ENCODE measurements around the gene SLC43A2.

SLC43A2 gene

GRCh38 chr17:1582374-1582773 is 46.3 kb downstream of the SLC43A2 start:
- no peak overlapping the region for H3K4me3 ChIP-seq (ENCODE audit: low read depth, low read length)
- TF ChIP-seq PRDM4 (tag by site-specific recombination; IDR thresholded peaks at IDR 0.05) = no peak
- TF ChIP-seq, protein P1, sequence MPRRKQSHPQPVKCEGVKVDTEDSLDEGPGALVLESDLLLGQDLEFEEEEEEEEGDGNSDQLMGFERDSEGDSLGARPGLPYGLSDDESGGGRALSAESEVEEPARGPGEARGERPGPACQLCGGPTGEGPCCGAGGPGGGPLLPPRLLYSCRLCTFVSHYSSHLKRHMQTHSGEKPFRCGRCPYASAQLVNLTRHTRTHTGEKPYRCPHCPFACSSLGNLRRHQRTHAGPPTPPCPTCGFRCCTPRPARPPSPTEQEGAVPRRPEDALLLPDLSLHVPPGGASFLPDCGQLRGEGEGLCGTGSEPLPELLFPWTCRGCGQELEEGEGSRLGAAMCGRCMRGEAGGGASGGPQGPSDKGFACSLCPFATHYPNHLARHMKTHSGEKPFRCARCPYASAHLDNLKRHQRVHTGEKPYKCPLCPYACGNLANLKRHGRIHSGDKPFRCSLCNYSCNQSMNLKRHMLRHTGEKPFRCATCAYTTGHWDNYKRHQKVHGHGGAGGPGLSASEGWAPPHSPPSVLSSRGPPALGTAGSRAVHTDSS (tag by site-specific recombination; IDR thresholded peaks at IDR 0.05) = no peak
- TF ChIP-seq ZNF514 (tag by site-specific recombination; IDR thresholded peaks at IDR 0.05) = no peak
- no peak for TF ChIP-seq ZNF2 (tag by site-specific recombination; IDR thresholded peaks at IDR 0.05)
- no peak for TF ChIP-seq ZNF433 (tag by site-specific recombination; IDR thresholded peaks at IDR 0.05; ENCODE audit: low read depth)
- no peak for TF ChIP-seq ZNF585B (tag by site-specific recombination; IDR thresholded peaks at IDR 0.05)
- TF ChIP-seq, protein P2, sequence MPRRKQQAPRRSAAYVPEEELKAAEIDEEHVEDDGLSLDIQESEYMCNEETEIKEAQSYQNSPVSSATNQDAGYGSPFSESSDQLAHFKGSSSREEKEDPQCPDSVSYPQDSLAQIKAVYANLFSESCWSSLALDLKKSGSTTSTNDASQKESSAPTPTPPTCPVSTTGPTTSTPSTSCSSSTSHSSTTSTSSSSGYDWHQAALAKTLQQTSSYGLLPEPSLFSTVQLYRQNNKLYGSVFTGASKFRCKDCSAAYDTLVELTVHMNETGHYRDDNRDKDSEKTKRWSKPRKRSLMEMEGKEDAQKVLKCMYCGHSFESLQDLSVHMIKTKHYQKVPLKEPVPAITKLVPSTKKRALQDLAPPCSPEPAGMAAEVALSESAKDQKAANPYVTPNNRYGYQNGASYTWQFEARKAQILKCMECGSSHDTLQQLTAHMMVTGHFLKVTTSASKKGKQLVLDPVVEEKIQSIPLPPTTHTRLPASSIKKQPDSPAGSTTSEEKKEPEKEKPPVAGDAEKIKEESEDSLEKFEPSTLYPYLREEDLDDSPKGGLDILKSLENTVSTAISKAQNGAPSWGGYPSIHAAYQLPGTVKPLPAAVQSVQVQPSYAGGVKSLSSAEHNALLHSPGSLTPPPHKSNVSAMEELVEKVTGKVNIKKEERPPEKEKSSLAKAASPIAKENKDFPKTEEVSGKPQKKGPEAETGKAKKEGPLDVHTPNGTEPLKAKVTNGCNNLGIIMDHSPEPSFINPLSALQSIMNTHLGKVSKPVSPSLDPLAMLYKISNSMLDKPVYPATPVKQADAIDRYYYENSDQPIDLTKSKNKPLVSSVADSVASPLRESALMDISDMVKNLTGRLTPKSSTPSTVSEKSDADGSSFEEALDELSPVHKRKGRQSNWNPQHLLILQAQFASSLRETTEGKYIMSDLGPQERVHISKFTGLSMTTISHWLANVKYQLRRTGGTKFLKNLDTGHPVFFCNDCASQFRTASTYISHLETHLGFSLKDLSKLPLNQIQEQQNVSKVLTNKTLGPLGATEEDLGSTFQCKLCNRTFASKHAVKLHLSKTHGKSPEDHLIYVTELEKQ (tag by site-specific recombination; IDR thresholded peaks at IDR 0.05; ENCODE audit: borderline replicate concordance) = no peak
- no peak for TF ChIP-seq ZNF664 (tag by site-specific recombination; IDR thresholded peaks at IDR 0.05)
- TF ChIP-seq ZNF114 (tag by site-specific recombination; IDR thresholded peaks at IDR 0.05) = no peak
- TF ChIP-seq ZNF76 (tag by site-specific recombination; IDR thresholded peaks at IDR 0.05; ENCODE audit: borderline replicate concordance, low read depth) = no peak
- TF ChIP-seq ZNF549 (tag by site-specific recombination; IDR thresholded peaks at IDR 0.05) = no peak
- TF ChIP-seq ZNF398 (tag by site-specific recombination; IDR thresholded peaks at IDR 0.05) = no peak
- TF ChIP-seq, protein P3, sequence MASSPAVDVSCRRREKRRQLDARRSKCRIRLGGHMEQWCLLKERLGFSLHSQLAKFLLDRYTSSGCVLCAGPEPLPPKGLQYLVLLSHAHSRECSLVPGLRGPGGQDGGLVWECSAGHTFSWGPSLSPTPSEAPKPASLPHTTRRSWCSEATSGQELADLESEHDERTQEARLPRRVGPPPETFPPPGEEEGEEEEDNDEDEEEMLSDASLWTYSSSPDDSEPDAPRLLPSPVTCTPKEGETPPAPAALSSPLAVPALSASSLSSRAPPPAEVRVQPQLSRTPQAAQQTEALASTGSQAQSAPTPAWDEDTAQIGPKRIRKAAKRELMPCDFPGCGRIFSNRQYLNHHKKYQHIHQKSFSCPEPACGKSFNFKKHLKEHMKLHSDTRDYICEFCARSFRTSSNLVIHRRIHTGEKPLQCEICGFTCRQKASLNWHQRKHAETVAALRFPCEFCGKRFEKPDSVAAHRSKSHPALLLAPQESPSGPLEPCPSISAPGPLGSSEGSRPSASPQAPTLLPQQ (tag by site-specific recombination; IDR thresholded peaks at IDR 0.05) = no peak
- TF ChIP-seq ZNF626 (tag by site-specific recombination; IDR thresholded peaks at IDR 0.05) = no peak
- no peak for TF ChIP-seq ZNF701 (tag by site-specific recombination; IDR thresholded peaks at IDR 0.05)
- H3K27ac ChIP-seq (ENCODE audit: extremely low read depth, low read depth, low read length) = no peak overlapping the region
- no peaks in the 10 kb centered on the region for H3K36me3 ChIP-seq (ENCODE audit: control insufficient read depth in 2 of 2, insufficient read depth in 1 of 2, low read length in 2 of 2)
- H3K9me3 ChIP-seq (ENCODE audit: control insufficient read depth, insufficient read depth, low read depth, low read length) = no peaks in the 10 kb centered on the region
- H3K4me1 ChIP-seq (ENCODE audit: control insufficient read depth, insufficient read depth, low read length) = no peaks in the 10 kb centered on the region
- POLR2A ChIA-PET = no interaction called here
- CTCF ChIA-PET = interaction anchor here (0.7 to 3.1 kb wide), 2 partner anchors 8 to 49 kb away, joined by 3 to 15 read pairs; no protein-coding TSS in a partner anchor
